IMR-90 (cell line): ENCODE measurements around the gene CTNNBIP1. TPM values are rescaled to one million over a fixed set of nuclear protein-coding genes. Genes with fewer than 3 reads are reported as not detected.

Experiments used
- ATAC-seq: fragments of 200-7000 bp; cut with Tn5 transposase; 2 replicates; pipeline ENCODE4 v1.9.1; 2020; ENCODE audit warnings: low read depth, mild to moderate bottlenecking, moderate library complexity
- BruUV-seq: library from RNA; stranded (reverse); fragments of 400-500 nt; replicated peaks from 2 replicates; lab custom pipeline; 2021; lab: Mats Ljungman, UMichigan
- CTCF ChIA-PET: fragments of 300-600 bp; formaldehyde crosslinking; extraction: SDS; loops from one replicate; lab custom pipeline; 2021; ENCODE audit warnings: antibody characterized with exemption; lab: Yijun Ruan, JAX
- POLR2A ChIA-PET: fragments of 300-600 bp; sonication (Branson Sonifier 250); formaldehyde crosslinking; loops from one replicate; lab custom pipeline; 2022; ENCODE audit warnings: antibody characterized with exemption; ENCODE audit not compliant: unreplicated experiment; lab: Charles Lee
- DNase-seq: peaks from one replicate; pipeline ENCODE4 v3.0.0; 2013
- H2AFZ ChIP-seq: replicated peaks from 2 replicates; pipeline ENCODE3; 2013; ENCODE audit warnings: low read length, mild to moderate bottlenecking; ENCODE audit not compliant: poor library complexity
- H2AK5ac ChIP-seq: 2 replicates; pipeline ENCODE4 v1.6.1; 2013; ENCODE audit warnings: low read depth, low read length, inconsistent platforms
- H2AK9ac ChIP-seq: replicated peaks from 2 replicates; pipeline ENCODE3; 2013; ENCODE audit warnings: mild to moderate bottlenecking, low read depth, low read length, moderate library complexity; ENCODE audit not compliant: poor library complexity
- H2BK120ac ChIP-seq: 2 replicates; pipeline ENCODE4 v1.6.1; 2013; ENCODE audit warnings: low read depth, low read length, inconsistent platforms
- H2BK15ac ChIP-seq: 3 replicates; pipeline ENCODE4 v1.6.1; 2013; ENCODE audit warnings: low read depth, low read length, inconsistent platforms
- H2BK20ac ChIP-seq: 2 replicates; pipeline ENCODE4 v1.6.1; 2013; ENCODE audit warnings: low read depth, mild to moderate bottlenecking, inconsistent platforms, low read length, moderate library complexity
- H2BK5ac ChIP-seq: 2 replicates; pipeline ENCODE4 v1.6.1; 2013; ENCODE audit warnings: mild to moderate bottlenecking, low read depth, low read length, inconsistent platforms; ENCODE audit not compliant: poor library complexity, severe bottlenecking
- H3K14ac ChIP-seq: replicated peaks from 2 replicates; pipeline ENCODE4 v1.6.1; 2013; ENCODE audit warnings: low read depth, low read length, inconsistent platforms
- H3K18ac ChIP-seq: 2 replicates; pipeline ENCODE4 v1.6.1; 2013; ENCODE audit warnings: low read depth, low read length, control low read depth
- H3K23ac ChIP-seq: 2 replicates; pipeline ENCODE4 v1.6.1; 2013; ENCODE audit warnings: low read depth, low read length, inconsistent platforms
- H3K27ac ChIP-seq: 2 replicates; pipeline ENCODE4 v1.5.1; 2013; ENCODE audit warnings: mild to moderate bottlenecking, control low read depth, low read length; ENCODE audit not compliant: insufficient read depth
- H3K27me3 ChIP-seq: 2 replicates; pipeline ENCODE4 v1.6.1; 2013; ENCODE audit warnings: low read length; ENCODE audit not compliant: control insufficient read depth, insufficient read depth
- H3K36me3 ChIP-seq: 2 replicates; pipeline ENCODE4 v1.6.1; 2013; ENCODE audit warnings: low read length, mixed read lengths; ENCODE audit not compliant: control insufficient read depth, insufficient read depth
- H3K4ac ChIP-seq: 2 replicates; pipeline ENCODE4 v1.6.1; 2013; ENCODE audit warnings: low read depth, low read length, inconsistent platforms
- H3K4me1 ChIP-seq: 2 replicates; pipeline ENCODE4 v1.6.1; 2013; ENCODE audit warnings: low read length, mixed read lengths; ENCODE audit not compliant: control insufficient read depth, insufficient read depth
- H3K4me2 ChIP-seq: 2 replicates; pipeline ENCODE4 v1.6.1; 2013; ENCODE audit warnings: low read depth, mild to moderate bottlenecking, control low read depth, low read length, moderate library complexity
- H3K4me3 ChIP-seq: 2 replicates; pipeline ENCODE4 v1.5.1; 2013; ENCODE audit warnings: low read depth, mild to moderate bottlenecking, control low read depth, low read length, moderate library complexity; ENCODE audit not compliant: insufficient read depth
- H3K56ac ChIP-seq: 2 replicates; pipeline ENCODE4 v1.6.1; 2013; ENCODE audit warnings: low read length, inconsistent platforms; ENCODE audit not compliant: insufficient read depth; ENCODE audit errors: extremely low read depth
- H3K79me1 ChIP-seq, 2 experiments: 2 replicates each; pipeline ENCODE4 v1.6.1; 2013; ENCODE audit warnings: low read length in 2 of 2, inconsistent platforms in 1 of 2, low read depth in 1 of 2
- H3K9ac ChIP-seq: 2 replicates; pipeline ENCODE4 v1.6.1; 2013; ENCODE audit warnings: low read depth, low read length, control low read depth
- H3K9me1 ChIP-seq: 2 replicates; pipeline ENCODE4 v1.6.1; 2013; ENCODE audit warnings: low read length, inconsistent platforms; ENCODE audit not compliant: insufficient read depth
- H3K9me3 ChIP-seq: 2 replicates; pipeline ENCODE4 v1.6.1; 2013; ENCODE audit warnings: low read length; ENCODE audit not compliant: control insufficient read depth, insufficient read depth
- H4K20me1 ChIP-seq: 2 replicates; pipeline ENCODE4 v1.6.1; 2013; ENCODE audit warnings: low read length, inconsistent platforms; ENCODE audit not compliant: insufficient read depth
- H4K5ac ChIP-seq: 2 replicates; pipeline ENCODE4 v1.6.1; 2013; ENCODE audit warnings: mild to moderate bottlenecking, low read depth, low read length, control low read depth
- H4K8ac ChIP-seq, 2 experiments: 2 replicates each; pipeline ENCODE4 v1.6.1; 2013; ENCODE audit warnings: low read depth in 2 of 2, low read length in 2 of 2, control low read depth in 1 of 2, inconsistent platforms in 1 of 2
- H4K91ac ChIP-seq: 2 replicates; pipeline ENCODE4 v1.6.1; 2013; ENCODE audit warnings: low read depth, low read length, inconsistent platforms; ENCODE audit not compliant: insufficient read depth
- BHLHE40 ChIP-seq: fragments of 150-350 bp; IDR thresholded peaks from 2 replicates; pipeline ENCODE4 v1.6.1; 2016; ENCODE audit warnings: mild to moderate bottlenecking, low read depth, low read length
- CEBPB ChIP-seq: IDR thresholded peaks from 2 replicates; pipeline ENCODE4 v1.6.1; 2012; ENCODE audit warnings: low read depth, low read length, improper control_type of control experiment
- CHD1 ChIP-seq: IDR thresholded peaks from 2 replicates; pipeline ENCODE4 v1.6.1; 2012; ENCODE audit warnings: low read depth, low read length, improper control_type of control experiment
- ELK1 ChIP-seq: fragments of 150-350 bp; IDR thresholded peaks from 2 replicates; pipeline ENCODE4 v1.6.1; 2016; ENCODE audit warnings: low read depth, mild to moderate bottlenecking, low read length, moderate library complexity, borderline replicate concordance
- FOS ChIP-seq: fragments of 150-350 bp; IDR thresholded peaks from 2 replicates; pipeline ENCODE4 v1.6.1; 2016; ENCODE audit warnings: low read depth, low read length
- MAZ ChIP-seq: IDR thresholded peaks from 2 replicates; pipeline ENCODE4 v1.6.1; 2012; ENCODE audit warnings: low read depth, mild to moderate bottlenecking, low read length, improper control_type of control experiment, moderate library complexity, borderline replicate concordance
- MXI1 ChIP-seq: IDR thresholded peaks from 2 replicates; pipeline ENCODE4 v1.6.1; 2012; ENCODE audit warnings: low read depth, mild to moderate bottlenecking, low read length, moderate library complexity, borderline replicate concordance
- NFE2L2 ChIP-seq: fragments of 150-350 bp; IDR thresholded peaks from 2 replicates; pipeline ENCODE4 v1.6.1; 2016; ENCODE audit warnings: low read depth, mild to moderate bottlenecking, low read length
- POLR2A ChIP-seq: IDR thresholded peaks from 2 replicates; pipeline ENCODE4 v1.6.1; 2012; ENCODE audit warnings: mild to moderate bottlenecking, low read depth, low read length
- RAD21 ChIP-seq: IDR thresholded peaks from 2 replicates; pipeline ENCODE4 v1.6.1; 2012; ENCODE audit warnings: low read length, improper control_type of control experiment
- RCOR1 ChIP-seq: IDR thresholded peaks from 2 replicates; pipeline ENCODE4 v1.6.1; 2012; ENCODE audit warnings: mild to moderate bottlenecking, low read length, improper control_type of control experiment; ENCODE audit not compliant: insufficient replicate concordance
- RFX5 ChIP-seq: IDR thresholded peaks from 2 replicates; pipeline ENCODE4 v1.8.0; 2012; ENCODE audit warnings: low read depth, mild to moderate bottlenecking, low read length, moderate library complexity
- SMC3 ChIP-seq: fragments of 150-350 bp; IDR thresholded peaks from 2 replicates; pipeline ENCODE4 v1.6.1; 2016; ENCODE audit warnings: low read depth, mild to moderate bottlenecking, antibody characterized with exemption, low read length, moderate library complexity
- WGBS, 2 experiments: methylation state at CpG; one replicate each; pipeline versions ENCODE4 v1.1.5 to v1.1.7; 2013; ENCODE audit warnings: missing lambda C conversion rate in 2 of 2; ENCODE audit not compliant: insufficient read length in 1 of 2; ENCODE audit errors: extremely low coverage in 2 of 2; 5-methylcytosine and 5-hydroxymethylcytosine counted together
- dilution Hi-C: fragments of 300-500 bp; cut with HindIII; formaldehyde crosslinking; loops from one replicate; pipeline ENCODE4 v1.14.3; 2018; ENCODE audit warnings: low sequenced_read_pairs; ENCODE audit not compliant: unreplicated experiment
- in situ Hi-C: fragments of 300-500 bp; cut with MboI; formaldehyde crosslinking; loops from 3 replicates; pipeline ENCODE4 v1.14.3; 2019; ENCODE audit warnings: low sequenced_read_pairs, inconsistent platforms, mixed read lengths
- intact Hi-C: fragments of 100-400 bp; cut with micrococcal nuclease; formaldehyde crosslinking; loops from 2 replicates; pipeline ENCODE4 v1.10.0; 2022
- polyA plus RNA-seq, 3 experiments: library from polyadenylated mRNA; depleted of rRNA; stranded (reverse); fragments of >200 nt; gene quantifications; 2 replicates each; pipeline ENCODE4 v1.2.3, GENCODE V29; 2012; ENCODE audit warnings: low replicate concordance in 1 of 3
- total RNA-seq: library from RNA; depleted of rRNA; stranded (reverse); fragments of >200 nt; gene quantifications from 2 replicates; pipeline ENCODE4 v1.2.3, GENCODE V29; 2012
- TF ChIP-seq, protein P1 (sequence below): conservative IDR thresholded peaks from 2 replicates; pipeline ENCODE4 v1.5.1; 2012; ENCODE audit warnings: mild to moderate bottlenecking, low read depth, low read length, improper control_type of control experiment
- TF ChIP-seq, protein P2 (sequence below): fragments of 150-350 bp; IDR thresholded peaks from 2 replicates; pipeline ENCODE4 v1.6.1; 2017; ENCODE audit warnings: mild to moderate bottlenecking, antibody characterized with exemption, low read length, low read depth

The CTNNBIP1 gene
- total and polyA plus RNA-seq, 2 of the 4 experiments (the other 2 are of a cell fraction), result 24.7 to 28.5 TPM

GRCh38 chr1:9917901-9918300 is 7.8 kb upstream of the CTNNBIP1 start:
- H3K4ac ChIP-seq, result no peak overlapping the region
- H3K9me1 ChIP-seq, result no peaks in the 10 kb centered on the region
- no peak overlapping the region for H3K4me3 ChIP-seq
- no peaks in the 10 kb centered on the region for H3K79me1 ChIP-seq
- no peak overlapping the region for H3K18ac ChIP-seq
- POLR2A ChIA-PET, result interaction anchor here (0.6 kb wide), 1 partner anchor 1218 kb away, joined by 3 read pairs; no protein-coding TSS in a partner anchor
- H2BK120ac ChIP-seq, result no peak overlapping the region
- DNase-seq, result no peak
- in situ Hi-C loops (no loop called here), dilution Hi-C loops (no loop called here), intact Hi-C loops (no loop called here)
- H3K56ac ChIP-seq, result no peak overlapping the region
- no peaks in the 10 kb centered on the region for H3K4me1 ChIP-seq
- BruUV-seq, result no TSS peak
- no peak overlapping the region for H3K9ac ChIP-seq
- H4K5ac ChIP-seq, result no peak overlapping the region
- no peaks in the 10 kb centered on the region for H3K36me3 ChIP-seq
- no peak overlapping the region for H2AFZ ChIP-seq
- H3K27me3 ChIP-seq, result no peaks in the 10 kb centered on the region
- no peak overlapping the region for H2BK5ac ChIP-seq
- H2AK5ac ChIP-seq, result no peak overlapping the region
- H3K9me3 ChIP-seq, result no peaks in the 10 kb centered on the region
- no peak overlapping the region for H4K8ac ChIP-seq
- no peak overlapping the region for H3K14ac ChIP-seq
- H2AK9ac ChIP-seq, result no peak overlapping the region
- H2BK15ac ChIP-seq, result no peak overlapping the region
- H3K27ac ChIP-seq, result no peak overlapping the region
- no peak overlapping the region for H2BK20ac ChIP-seq
- no peak overlapping the region for H3K23ac ChIP-seq
- no CpG with 5 or more reads among the region's 1 CpG for WGBS, 2 experiments
- CTCF ChIA-PET, result no interaction called here
- H4K91ac ChIP-seq, result no peak overlapping the region
- H3K4me2 ChIP-seq, result no peak overlapping the region
- H4K20me1 ChIP-seq, result no peaks in the 10 kb centered on the region
- ATAC-seq, result no peak
- TF ChIP-seq ELK1, result no peak
- no peak for TF ChIP-seq RAD21
- no peak for TF ChIP-seq BHLHE40
- TF ChIP-seq RFX5, result no peak
- TF ChIP-seq CHD1, result no peak
- TF ChIP-seq, protein P1, sequence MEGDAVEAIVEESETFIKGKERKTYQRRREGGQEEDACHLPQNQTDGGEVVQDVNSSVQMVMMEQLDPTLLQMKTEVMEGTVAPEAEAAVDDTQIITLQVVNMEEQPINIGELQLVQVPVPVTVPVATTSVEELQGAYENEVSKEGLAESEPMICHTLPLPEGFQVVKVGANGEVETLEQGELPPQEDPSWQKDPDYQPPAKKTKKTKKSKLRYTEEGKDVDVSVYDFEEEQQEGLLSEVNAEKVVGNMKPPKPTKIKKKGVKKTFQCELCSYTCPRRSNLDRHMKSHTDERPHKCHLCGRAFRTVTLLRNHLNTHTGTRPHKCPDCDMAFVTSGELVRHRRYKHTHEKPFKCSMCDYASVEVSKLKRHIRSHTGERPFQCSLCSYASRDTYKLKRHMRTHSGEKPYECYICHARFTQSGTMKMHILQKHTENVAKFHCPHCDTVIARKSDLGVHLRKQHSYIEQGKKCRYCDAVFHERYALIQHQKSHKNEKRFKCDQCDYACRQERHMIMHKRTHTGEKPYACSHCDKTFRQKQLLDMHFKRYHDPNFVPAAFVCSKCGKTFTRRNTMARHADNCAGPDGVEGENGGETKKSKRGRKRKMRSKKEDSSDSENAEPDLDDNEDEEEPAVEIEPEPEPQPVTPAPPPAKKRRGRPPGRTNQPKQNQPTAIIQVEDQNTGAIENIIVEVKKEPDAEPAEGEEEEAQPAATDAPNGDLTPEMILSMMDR, result no peak
- TF ChIP-seq CEBPB, result no peak
- no peak for TF ChIP-seq RCOR1
- TF ChIP-seq FOS, result no peak
- TF ChIP-seq, protein P2, sequence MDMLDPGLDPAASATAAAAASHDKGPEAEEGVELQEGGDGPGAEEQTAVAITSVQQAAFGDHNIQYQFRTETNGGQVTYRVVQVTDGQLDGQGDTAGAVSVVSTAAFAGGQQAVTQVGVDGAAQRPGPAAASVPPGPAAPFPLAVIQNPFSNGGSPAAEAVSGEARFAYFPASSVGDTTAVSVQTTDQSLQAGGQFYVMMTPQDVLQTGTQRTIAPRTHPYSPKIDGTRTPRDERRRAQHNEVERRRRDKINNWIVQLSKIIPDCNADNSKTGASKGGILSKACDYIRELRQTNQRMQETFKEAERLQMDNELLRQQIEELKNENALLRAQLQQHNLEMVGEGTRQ, result no peak
- TF ChIP-seq MAZ, result no peak
- no peak for TF ChIP-seq MXI1
- no peak for TF ChIP-seq NFE2L2
- no peak for TF ChIP-seq SMC3
- no peak for TF ChIP-seq POLR2A
